Muscle of back (tissue), 11 donors: ENCODE results near the gene SP110. TPM values are rescaled to one million over a fixed set of nuclear protein-coding genes. Genes with fewer than 3 reads are reported as not detected.
"Not testable (repeated sequence)": the region's sequence is repeated elsewhere in the genome, so short reads cannot be mapped to it uniquely, and the experiment has no call there.

Experiments used
- DNase-seq, 3 donors: peaks; one replicate each; pipeline versions ENCODE4 v3.0.0 to v3.0.0-alpha.2; 2013
- polyA plus RNA-seq, 10 donors: library from polyadenylated mRNA; unstranded; fragments of 120-200 nt; gene quantifications; one replicate each; pipeline ENCODE4 v1.2.1, GENCODE V29; 2013; ENCODE audit not compliant: insufficient read length in 10 of 10

Gene SP110
- polyA plus RNA-seq, 10 donors: 11.5 to 17.0 (median 12.9) TPM

DNA sequence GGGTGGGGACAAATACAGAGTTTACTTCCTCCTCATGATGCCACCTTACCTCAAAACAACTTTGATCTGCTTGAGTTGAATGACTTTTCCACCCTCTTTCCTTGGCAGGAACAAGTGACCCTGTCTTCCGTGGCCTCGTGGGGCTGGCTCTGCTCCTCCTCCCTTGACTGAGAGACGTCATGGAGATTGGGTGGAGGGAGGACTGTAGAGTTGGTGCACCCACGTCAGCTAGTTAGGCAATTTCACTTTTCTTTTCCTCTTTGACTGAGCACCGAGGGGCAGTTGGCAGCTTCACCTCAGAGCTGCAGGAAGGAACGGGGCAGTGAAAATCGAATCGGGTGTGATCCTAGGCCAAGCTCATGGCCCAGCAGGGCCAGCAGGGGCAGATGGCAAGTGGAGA, 5.7 kb upstream of the SP110 start, which contains the start of gene SP140:
Gene SP140, plus strand, starts transcription at position 251 of the 400 bp plus-strand sequence. Its CDS starts 109 bp downstream, at position 360.
- DNase-seq: peak in 1 of 3 donors; percentile 18

GRCh38 chr2:230224458-230224857, 4.7 kb upstream of the SP110 start:
- no peak for DNase-seq

DNA sequence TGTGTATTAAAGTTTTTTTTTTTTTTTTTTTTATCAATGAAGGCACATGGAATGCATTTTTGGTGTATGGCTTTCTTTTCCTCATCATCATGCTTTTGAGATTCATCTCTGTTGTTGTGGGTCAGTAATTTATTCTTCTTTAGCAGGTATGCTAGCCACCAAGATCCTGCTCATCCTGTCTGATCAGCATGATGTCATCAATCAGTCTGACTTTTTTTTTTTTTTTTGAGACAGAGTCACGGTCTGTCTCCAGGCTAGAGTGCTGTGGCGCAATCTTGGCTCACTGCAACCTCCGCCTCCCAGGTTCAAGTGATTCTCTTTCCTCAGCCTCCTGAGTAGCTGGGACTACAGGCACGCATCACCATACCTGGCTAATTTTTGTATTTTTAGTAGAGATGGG, 3.0 kb upstream of the SP110 start:
- not testable (repeated sequence) for DNase-seq

- no peak for DNase-seq
Observed at GRCh38 chr2:230221493-230221892, 1.7 kb upstream of the SP110 start.

DNA sequence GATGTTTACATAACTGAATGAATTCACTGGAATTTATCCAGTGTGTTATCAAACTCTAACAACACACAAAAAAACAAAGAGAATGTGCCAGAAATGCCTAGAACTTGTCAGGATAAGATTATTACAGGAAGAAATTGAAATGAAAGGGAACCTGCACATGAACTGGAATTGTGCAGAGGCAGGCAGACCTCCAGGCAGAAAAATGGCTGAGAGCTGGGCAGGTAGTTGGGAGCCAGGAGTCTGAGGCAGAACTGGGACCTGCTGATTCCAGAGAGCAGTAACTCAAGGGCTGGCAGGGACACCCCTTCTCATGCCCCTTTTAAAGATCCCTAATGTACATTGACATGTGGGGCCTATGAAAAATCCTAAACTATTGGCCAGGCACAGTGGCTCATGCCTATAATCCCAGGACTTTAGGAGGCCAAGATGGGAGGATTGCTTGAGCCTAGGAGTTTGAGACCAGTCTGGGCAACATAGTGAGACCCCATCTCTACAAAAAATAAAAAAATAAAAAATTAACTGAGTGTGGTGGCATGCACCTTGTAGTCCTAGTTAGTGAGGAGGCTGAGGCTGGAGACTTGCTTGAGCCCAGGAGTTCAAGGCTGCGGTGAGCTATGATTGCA, 674 bp upstream of the SP110 start:
- no peak for DNase-seq

- peak in 2 of 3 donors; percentile 9 to 23 for DNase-seq
Observed at GRCh38 chr2:230218421-230218820, 1.4 kb downstream of the SP110 start.

DNA sequence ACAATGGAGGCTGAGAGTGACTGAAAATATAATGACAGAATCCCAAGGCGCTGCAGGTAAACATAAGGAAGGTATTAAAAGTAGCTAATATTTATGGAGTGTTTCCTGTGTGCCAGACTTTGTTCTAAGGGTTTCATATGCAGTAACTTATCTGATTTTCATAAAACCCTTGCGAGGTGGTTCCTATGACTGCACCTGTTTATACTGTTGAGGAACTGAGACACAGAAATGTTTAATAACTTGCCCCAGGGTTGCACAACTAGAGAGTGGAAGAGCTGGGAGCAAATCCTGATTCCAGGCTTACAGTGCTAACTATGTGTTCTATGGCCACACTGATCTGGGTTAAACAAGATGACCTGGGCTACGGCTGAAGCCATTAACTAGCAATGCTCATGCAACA, 2.4 kb downstream of the SP110 start:
- no peak for DNase-seq

- DNase-seq: no peak
Observed at GRCh38 chr2:230216489-230216888, 3.3 kb downstream of the SP110 start.

DNA sequence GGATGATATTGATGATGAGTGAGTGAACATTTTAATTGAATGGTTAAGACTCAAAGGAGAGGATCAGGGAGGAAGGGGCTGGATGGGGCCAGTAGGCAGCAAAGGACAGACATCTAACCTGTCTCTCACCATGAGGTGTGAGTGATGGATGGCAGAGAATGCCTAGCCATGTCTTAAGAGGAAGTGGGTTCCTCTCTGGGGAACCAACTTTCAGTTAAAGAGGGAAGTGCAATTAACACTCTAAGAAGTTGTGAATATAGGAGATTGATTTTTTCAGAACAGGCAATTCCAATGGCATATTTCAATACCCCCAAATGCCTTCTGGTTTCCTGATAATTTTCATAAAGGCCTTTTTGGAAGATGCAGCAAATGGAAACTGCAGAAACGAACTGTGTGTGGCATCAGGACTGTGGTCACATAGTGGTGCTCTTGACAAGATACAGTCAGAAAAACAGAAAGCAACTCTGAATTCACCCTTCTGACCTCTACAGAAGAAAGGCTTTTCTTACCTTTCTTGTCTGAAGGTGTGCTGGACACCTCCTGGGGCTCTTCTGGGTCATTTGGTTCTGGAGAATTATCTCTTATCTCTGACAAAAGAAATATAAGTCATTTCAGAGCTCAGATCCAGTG, 10.2 kb downstream of the SP110 start:
- DNase-seq: no peak

DNA sequence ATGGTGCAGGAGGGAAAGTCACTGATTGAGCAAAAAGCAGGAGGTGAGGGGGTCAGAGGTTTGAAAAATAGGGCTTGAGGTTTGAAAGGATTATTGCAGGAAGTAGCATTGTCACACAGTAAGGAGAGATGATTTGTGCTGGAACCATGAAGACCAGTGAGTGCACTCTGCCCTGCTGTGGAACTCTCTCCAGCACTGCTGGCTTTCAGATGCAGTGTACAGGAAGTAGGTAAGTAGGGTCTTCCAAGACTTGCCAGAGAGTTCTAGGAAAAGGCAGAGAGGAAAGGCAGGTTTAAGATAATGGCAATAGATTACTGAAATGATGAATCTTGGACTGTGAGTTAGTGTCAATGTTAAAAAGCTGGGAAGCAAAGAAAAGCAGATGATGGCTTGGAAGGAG, 11.2 kb downstream of the SP110 start:
- no peak for DNase-seq

GRCh38 chr2:230205721-230206120, 14.1 kb downstream of the SP110 start:
- DNase-seq: no peak

DNA sequence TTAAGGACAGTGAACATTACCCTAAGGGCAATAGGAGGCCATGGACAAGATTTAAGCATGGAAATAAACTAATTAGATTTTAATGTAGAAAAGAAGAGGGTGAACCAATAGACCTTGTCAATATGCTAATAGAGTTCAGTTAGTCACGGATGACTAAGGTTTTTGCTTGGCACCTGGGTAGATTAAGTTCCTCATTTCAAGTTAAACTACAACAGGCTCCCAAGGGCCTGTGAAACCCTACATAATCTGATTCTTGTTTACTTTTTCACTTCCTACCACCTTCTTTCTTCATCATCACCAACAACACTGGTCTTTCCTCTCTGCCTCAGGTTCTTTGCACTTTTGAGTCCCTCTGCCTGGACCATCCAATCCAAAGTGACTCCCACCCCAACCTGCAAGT, 14.8 kb downstream of the SP110 start:
- DNase-seq: no peak

DNA sequence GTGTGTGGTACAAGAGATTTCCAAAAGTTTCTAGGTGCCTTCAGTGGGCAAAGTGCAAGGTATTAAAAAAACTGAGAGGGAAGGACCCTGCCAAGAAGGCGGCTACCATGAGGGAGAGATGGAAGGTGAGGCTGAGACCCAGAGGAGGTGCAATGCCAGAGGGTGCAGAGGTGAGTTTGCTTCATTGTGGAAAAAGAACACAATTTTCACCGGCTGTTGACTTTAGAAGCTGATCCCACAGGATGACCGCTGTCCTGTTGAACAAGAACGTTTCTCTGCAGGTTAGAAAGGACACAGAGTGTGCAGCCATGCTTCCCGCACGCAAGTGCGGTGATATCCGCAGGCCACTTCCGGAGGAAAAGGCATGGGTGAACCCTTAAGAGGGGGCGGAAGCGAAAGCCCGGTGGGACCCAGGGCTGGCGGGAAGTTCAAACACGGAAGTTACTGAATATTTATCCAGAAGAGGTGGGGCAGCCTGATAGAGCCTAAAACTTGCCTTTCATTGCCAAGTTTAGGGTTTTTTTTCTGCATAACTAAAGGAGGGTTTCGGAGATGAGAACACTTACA, 16.6 kb downstream of the SP110 start:
- no peak for DNase-seq

- DNase-seq: no peak
Observed at GRCh38 chr2:230202430-230203109, 17.2 kb downstream of the SP110 start.

DNA sequence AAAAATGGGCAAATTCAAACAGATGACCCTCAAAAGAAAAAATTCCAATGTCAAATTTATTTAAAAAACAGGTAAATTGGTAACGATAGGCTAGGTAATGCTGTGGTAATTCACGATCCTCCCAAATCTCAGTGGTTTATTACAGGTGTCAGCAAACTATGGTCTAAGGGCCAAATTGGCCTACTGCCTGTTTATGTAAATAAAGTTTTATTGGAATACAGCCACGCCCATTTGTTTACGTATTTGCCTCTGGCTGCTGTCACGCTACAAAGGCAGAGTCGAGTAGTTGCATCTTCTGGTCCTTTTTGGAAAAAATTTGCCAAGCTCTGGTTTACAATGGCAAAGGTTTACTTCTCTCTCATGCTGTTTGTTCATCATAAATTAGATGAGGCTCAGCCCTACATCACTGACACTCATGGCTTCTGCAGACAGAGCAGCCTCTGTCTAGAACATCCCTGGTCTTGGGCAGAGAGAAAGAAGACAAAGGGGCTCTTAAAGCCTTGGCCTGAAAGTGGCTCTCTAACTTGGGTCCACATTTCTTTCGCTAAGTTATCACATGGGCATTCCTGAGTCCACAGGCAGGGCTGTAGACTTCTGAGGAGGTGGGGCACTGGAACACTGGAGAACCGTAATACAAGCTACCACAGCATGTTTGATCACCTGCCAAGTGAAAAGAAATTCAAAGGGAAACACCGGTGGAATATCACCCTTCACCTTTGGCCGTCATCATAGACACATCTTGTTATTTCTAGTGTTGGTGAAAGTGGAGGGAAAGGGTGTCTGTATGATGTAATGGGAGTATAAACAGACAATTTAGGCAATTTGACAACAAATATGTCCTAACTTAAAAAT, 34.8 kb downstream of the SP110 start:
- no peak for DNase-seq

GRCh38 chr2:230181195-230181594, 38.6 kb downstream of the SP110 start:
- no peak for DNase-seq

DNA sequence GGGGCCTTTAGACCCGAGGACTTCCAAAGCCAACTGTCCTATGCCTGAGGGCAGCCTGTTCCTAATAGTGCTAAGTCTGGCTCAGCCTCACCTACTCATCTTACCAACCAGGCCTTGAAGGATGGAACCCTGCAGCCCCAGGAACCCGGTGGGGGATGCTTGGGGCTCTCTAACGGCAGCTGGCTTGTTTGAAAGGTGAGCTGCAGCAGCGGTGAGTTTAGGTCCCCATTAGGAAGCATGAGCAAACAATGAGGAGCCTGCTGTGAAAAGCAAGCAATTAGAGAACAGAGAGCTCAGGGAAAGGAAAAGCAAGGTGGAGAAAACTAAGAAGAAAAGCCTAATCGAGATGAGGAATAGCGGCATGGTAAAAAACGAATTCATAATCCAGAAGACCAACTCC, 39.9 kb downstream of the SP110 start:
- DNase-seq: no peak

GRCh38 chr2:230178546-230179485, 41.0 kb downstream of the SP110 start:
- no peak for DNase-seq

GRCh38 chr2:230176996-230177395, 42.8 kb downstream of the SP110 start:
- DNase-seq: no peak

GRCh38 chr2:230174466-230174865, 45.3 kb downstream of the SP110 start:
- DNase-seq: no peak

DNA sequence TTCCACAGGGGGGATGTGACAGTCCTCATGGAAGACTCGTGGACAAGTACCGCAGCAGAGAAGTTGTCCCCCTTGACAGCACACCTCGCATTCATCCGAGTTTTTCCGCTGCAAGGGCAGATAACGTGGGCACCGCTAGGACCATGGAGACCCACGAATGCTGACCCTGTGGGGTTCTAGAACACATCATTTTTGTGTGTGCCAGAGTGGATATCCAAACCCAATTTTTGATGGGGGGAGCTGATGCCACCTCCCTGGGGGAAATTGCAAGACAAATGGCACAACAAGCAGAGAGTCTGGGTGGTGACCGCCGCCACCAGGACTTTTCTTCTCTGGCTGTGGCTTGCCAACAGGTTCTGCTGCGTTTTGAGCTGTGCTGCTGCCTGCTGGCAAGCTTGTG, 46.9 kb downstream of the SP110 start:
- no peak for DNase-seq
